GM10248 (cell line): ENCODE data around the gene MTLN.

ENCODE experiments used
- CTCF ChIA-PET: fragments of 300-600 bp; sonication (Branson Sonifier 250); formaldehyde crosslinking; extraction: SDS; loops from one replicate; lab custom pipeline; 2021; ENCODE audit warnings: antibody characterized with exemption; lab: Yijun Ruan, JAX
- POLR2A ChIA-PET: fragments of 350-650 bp; sonication (Branson Sonifier 250); formaldehyde crosslinking; extraction: SDS; loops from one replicate; lab custom pipeline; 2020; ENCODE audit warnings: antibody characterized with exemption; lab: Yijun Ruan, JAX
- DNase-seq: peaks from one replicate; pipeline ENCODE4 v3.0.0; 2012; ENCODE audit errors: extremely low spot score
- TF ChIP-seq, protein P1 (sequence below): IDR thresholded peaks from 2 replicates; pipeline ENCODE4 v1.5.1; 2012; ENCODE audit warnings: mild to moderate bottlenecking, low read depth; ENCODE audit errors: extremely low read depth, missing control alignments, control extremely low read depth

Gene MTLN

DNA sequence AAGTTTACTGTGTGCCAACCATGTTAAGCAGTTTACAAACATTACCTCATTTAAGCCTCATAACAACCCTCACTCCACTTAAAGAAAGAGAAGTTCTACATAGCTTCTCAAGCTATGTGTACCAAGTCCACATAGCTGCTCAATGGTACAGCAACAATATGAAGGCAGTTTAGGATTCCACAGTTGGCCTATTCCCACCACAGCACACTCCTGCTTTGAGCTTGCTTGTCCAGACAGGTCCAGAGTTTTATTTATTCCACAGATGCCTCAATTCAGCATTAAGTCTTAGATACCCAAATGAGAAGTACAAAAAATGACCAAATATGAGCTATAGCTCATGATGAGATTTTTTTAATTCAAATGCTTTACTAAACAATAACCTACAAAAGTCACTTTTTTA, 32.3 kb downstream of the MTLN start:
- ChIA-PET POLR2A (no interaction called here), CTCF (interaction anchor here (1.9 to 2.4 kb wide), 2 partner anchors 10 to 23 kb away, joined by 5 to 10 read pairs; no protein-coding TSS in a partner anchor)
- DNase-seq: no peak
- TF ChIP-seq, protein P1, sequence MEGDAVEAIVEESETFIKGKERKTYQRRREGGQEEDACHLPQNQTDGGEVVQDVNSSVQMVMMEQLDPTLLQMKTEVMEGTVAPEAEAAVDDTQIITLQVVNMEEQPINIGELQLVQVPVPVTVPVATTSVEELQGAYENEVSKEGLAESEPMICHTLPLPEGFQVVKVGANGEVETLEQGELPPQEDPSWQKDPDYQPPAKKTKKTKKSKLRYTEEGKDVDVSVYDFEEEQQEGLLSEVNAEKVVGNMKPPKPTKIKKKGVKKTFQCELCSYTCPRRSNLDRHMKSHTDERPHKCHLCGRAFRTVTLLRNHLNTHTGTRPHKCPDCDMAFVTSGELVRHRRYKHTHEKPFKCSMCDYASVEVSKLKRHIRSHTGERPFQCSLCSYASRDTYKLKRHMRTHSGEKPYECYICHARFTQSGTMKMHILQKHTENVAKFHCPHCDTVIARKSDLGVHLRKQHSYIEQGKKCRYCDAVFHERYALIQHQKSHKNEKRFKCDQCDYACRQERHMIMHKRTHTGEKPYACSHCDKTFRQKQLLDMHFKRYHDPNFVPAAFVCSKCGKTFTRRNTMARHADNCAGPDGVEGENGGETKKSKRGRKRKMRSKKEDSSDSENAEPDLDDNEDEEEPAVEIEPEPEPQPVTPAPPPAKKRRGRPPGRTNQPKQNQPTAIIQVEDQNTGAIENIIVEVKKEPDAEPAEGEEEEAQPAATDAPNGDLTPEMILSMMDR: no peak

- DNase-seq: no peak
- ChIA-PET POLR2A (no interaction called here), CTCF (no interaction called here)
- TF ChIP-seq, protein P1: no peak
These were observed 38.8 kb downstream of the MTLN start for GRCh38 chr2:110173523-110173922.

DNA sequence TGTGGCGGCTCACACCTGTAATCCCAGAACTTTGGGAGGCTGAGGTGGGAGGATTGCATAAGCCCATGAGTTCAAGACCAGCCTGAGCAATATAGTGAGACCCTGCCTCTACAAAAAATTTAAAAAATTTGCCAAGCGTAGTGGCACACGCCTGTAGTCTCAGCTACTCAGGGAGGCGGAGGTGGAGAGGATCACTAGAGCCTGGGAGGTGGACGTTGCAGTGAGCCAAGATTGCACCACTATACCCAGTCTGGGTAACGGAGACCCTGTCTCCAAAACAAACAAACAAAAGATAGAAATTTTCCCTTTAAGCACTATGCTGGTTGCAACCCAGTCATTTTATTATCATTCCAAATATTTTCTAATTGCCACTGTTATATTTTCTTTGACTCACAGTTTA, 39.8 kb downstream of the MTLN start:
- ChIA-PET POLR2A (no interaction called here), CTCF (no interaction called here)
- TF ChIP-seq, protein P1: no peak
- no peak for DNase-seq

DNA sequence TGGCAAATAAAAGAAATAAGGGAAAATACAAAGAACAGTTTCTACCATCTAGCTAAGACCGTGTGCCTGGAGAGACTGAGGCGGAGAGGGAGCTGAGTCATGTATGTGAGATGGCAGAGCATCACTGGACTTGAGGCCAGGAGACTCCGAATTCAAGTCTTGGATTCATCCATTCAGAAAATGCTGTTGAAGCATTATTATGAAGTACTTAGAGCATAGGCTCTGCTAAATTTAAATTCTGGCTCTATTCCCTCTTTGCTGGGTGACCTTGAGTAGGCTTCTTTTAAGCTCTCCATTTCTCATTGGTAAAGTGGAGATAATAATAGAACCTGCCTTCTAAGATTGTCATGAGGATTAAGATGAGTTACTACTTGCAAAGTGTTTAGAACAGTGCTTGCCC, 42.2 kb downstream of the MTLN start:
- TF ChIP-seq, protein P1: no peak
- no peak for DNase-seq
- CTCF ChIA-PET: interaction anchor here (1.1 to 7.8 kb wide), 5 partner anchors 9 to 18 kb away, joined by 3 to 54 read pairs (median 3); no protein-coding TSS in a partner anchor
- POLR2A ChIA-PET: no interaction called here

DNA sequence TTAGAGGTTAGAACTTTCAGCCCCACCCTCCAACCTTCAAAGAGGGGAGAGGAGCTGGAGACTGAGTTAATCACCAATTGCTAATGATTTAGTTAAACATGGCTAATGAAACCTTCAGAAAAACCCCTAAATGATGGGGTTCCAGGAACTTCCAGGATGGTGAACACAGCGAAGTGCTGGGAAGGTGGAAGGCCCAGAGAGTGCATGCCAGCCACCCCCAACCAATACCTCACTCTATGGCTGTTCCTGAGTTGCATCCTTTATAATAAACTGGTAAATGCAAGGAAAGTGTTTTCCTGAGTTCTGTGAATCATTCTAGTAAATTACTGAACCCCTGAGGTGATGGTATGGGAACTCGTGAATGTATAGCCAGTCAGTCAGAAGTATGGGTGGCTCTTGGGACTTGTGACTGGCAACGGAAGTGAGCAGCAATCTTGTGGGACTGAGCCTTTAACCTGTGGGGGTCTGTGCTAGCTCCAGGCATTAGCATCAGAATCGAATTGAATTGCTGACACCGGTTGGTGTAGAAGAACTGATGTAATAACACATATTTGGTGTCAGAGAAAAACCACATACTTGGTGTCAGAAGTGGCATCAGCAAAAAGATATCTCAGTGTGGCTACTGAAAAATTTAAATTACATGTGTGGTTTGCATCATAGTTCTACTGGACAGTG, 44.9 kb downstream of the MTLN start:
- TF ChIP-seq, protein P1: no peak
- no peak for DNase-seq
- ChIA-PET POLR2A (no interaction called here), CTCF (interaction anchor here (1.6 to 7.8 kb wide), 2 partner anchors 11 to 17 kb away, joined by 3 to 54 read pairs; no protein-coding TSS in a partner anchor)

DNA sequence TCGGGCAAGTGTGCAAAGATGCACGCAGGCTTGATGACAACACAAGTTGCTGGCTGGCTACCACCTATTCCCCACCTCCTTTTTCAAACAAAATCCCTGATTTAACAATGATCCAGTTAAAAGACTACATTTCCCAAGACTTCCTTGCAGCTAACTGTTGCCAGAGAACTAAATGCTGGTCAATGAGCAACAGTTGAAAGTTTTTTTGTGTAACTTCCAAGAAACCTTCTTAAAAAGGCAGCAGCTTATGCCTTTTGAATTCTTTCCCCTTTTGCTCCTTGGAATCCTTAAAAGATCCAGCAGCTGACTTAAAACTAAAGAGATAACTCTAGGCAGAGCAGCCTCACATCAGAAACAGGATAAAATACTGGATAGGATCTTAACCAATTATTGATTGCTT, 46.1 kb downstream of the MTLN start:
- CTCF ChIA-PET: interaction anchor here (1.4 to 7.8 kb wide), 3 partner anchors 10 to 21 kb away, joined by 3 to 54 read pairs (median 3); no protein-coding TSS in a partner anchor
- DNase-seq: no peak
- POLR2A ChIA-PET: no interaction called here

More for the DNA sequence above, 46.1 kb downstream of the MTLN start:
- TF ChIP-seq, protein P1: no peak
